Ascending aorta (tissue), 2 donors: ENCODE measurements around the gene SRGAP1. TPM values are rescaled to one million over a fixed set of nuclear protein-coding genes. Genes with fewer than 3 reads are reported as not detected.

Experiments
- DNase-seq, 2 donors: peaks; one replicate each; pipeline ENCODE4 v3.0.0-alpha.2; 2019; ENCODE audit warnings: low spot score in 2 of 2
- H3K27ac ChIP-seq, 2 donors: fragments of 200-600 bp; sonication (generic); one replicate each; pipeline ENCODE4 v1.5.1; 2016 to 2017; ENCODE audit warnings: mild to moderate bottlenecking in 1 of 2
- H3K27me3 ChIP-seq: fragments of 200-600 bp; sonication (generic); one replicate; pipeline ENCODE4 v1.5.1; 2017
- H3K36me3 ChIP-seq, 2 donors: fragments of 200-600 bp; sonication (generic); one replicate each; pipeline ENCODE4 v1.5.1; 2016
- H3K4me1 ChIP-seq, 2 donors: fragments of 200-600 bp; sonication (generic); one replicate each; pipeline ENCODE4 v1.5.1; 2016 to 2017; ENCODE audit warnings: mild to moderate bottlenecking in 1 of 2
- H3K4me3 ChIP-seq, 2 donors: fragments of 200-600 bp; sonication (generic); one replicate each; pipeline ENCODE4 v1.5.1; 2016 to 2017; ENCODE audit warnings: mild to moderate bottlenecking in 1 of 2
- H3K9me3 ChIP-seq, 2 donors: fragments of 200-600 bp; sonication (generic); one replicate each; pipeline ENCODE4 v1.5.1; 2016
- CTCF ChIP-seq, 3 experiments: fragments of 200-600 bp in 2 of 3; fragments of 450-650 bp in 1 of 3; sonication (generic) in 2 of 3; IDR thresholded peaks; one replicate each; pipeline ENCODE4 v1.5.1; 2016 to 2019; ENCODE audit warnings: antibody characterized with exemption in 3 of 3, mild to moderate bottlenecking in 1 of 3, moderate library complexity in 1 of 3
- intact Hi-C: fragments of 100-400 bp; cut with DNase I; formaldehyde crosslinking; loops from one replicate; pipeline ENCODE4 v1.15.1; 2023
- total RNA-seq: library from RNA; depleted of rRNA; stranded (reverse); fragments of >200 nt; gene quantifications from one replicate; pipeline ENCODE4 v1.1.0, GENCODE V29; 2016

SRGAP1 gene
- total RNA-seq, 1 donor from 2014 or later: 5.5 TPM

DNA sequence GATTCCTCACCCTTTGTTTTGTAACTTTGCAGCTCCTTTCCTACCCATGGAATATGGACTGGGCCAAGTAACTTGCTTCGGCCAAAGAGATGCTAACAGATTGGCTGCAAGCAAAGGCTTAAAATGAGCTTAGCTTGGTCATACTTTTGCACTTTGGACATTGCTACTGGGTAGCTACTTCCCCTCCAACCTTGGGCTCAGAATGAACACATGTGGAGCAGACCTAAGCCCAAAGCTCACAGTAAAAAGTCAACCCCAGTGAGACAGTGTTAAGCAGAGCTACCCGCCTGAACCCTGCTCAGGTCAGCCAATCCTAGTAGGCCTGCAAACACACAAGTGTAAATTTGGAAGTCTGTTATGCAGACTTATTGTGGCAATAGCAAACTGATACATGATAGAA is 363.0 kb downstream of the SRGAP1 start:
- H3K4me1 ChIP-seq: no peaks in the 10 kb centered on the region
- peaks cover 0 to 7% of the 10 kb centered on the region in 2 donors for H3K36me3 ChIP-seq
- TF ChIP-seq CTCF (IDR thresholded peaks at IDR 0.05): no peak
- DNase-seq: no peak
- H3K27ac ChIP-seq: no peak overlapping the region
- no peak overlapping the region for H3K4me3 ChIP-seq
- no peaks in the 10 kb centered on the region for H3K9me3 ChIP-seq
- intact Hi-C loops: no loop called here
- no peaks in the 10 kb centered on the region for H3K27me3 ChIP-seq

Other genes with a start within 250 kb of the SRGAP1 start
- 3.2 TPM for gene DPY19L2, start 176.2 kb upstream of the SRGAP1 start, total RNA-seq
- 1.5 TPM for gene RXYLT1, start 64.8 kb upstream of the SRGAP1 start, total RNA-seq